Stimulated activated CD4-positive, alpha-beta T cell treated with anti-CD3 and anti-CD28 coated beads, TNF-alpha, amount 100 ng/mL, for 1 hour (primary cell): ENCODE measurements around the gene DIPK1C.

Experiments
- DNase-seq, 3 donors: peaks; one replicate each; pipeline ENCODE4 v3.0.0-alpha.2; 2020; ENCODE audit warnings: low read depth in 3 of 3, low spot score in 1 of 3

DIPK1C gene

GRCh38 chr18:74422541-74422940 is 34.6 kb downstream of the DIPK1C start:
- DNase-seq, result no peak

- DNase-seq, result no peak
Measured at GRCh38 chr18:74420926-74421325, 36.2 kb downstream of the DIPK1C start.

DNA sequence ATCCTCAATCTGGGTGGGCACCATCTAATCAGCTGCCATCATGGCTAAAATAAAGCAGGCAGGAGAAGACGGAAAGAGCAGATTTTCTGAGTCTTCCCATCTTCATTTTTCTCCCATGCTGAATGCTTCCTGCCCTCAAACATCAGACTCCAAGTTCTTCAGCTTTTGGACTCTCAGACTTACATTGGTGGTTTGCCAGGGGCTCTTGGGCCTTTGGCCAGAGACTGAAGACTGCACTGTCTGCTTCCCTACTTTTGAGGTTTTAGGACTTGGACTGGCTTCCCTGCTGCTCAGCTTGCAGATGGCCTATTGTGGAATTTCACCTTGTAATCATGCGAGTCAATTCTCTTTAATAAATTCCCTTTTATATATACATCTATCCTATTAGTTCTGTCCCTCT is 36.6 kb downstream of the DIPK1C start:
- no peak for DNase-seq

GRCh38 chr18:74419761-74420160 is 37.3 kb downstream of the DIPK1C start:
- DNase-seq, result no peak

GRCh38 chr18:74418023-74418422 is 39.1 kb downstream of the DIPK1C start:
- DNase-seq, result no peak

DNA sequence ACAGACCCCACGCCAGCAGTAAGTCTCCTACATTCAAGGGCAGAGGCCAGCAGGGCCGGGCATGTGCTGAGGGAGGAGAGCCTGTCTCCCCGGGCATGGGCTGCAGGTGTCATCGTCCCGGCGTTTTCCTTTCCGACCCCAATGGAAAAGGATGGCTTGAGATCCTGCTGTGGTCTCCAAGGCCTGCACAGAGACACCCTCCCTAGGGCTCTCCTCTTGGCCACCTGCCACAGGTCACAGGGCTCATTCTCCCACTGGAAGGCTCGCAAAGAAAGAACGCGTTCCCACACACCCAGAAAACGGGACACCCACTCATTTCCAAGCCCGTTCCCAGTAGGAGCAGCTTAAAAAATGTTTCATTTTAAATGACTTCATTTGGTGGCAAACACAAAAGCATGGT is 41.0 kb downstream of the DIPK1C start:
- DNase-seq, result no peak

DNA sequence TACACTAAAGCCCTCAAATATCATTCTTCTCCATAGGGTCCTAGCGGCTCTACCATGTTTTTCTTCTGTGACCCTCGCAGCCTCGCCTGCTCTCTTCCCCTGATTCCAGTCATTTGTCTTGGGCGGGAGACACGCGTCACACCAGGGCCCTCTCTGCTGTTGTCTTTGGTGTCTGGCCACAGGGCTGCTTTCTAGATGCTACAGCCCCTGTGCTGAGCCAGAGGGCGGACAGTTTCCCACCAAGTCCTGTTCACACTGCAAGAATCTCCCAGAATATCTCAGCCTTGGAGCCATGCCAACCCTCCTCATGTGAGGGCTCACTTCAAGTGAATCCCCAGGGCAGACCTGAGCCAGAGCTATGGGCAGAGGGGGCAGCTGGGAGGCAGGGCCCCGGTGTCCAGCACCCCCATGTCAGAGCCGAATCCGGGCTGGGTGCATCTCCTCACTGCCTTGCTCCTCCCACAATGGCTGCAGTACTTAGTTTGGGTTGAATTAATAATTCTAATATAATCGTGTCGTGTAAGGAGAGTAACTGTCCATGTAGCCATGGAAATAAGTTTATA is 42.1 kb downstream of the DIPK1C start:
- no peak for DNase-seq

- DNase-seq, result no peak
Measured at GRCh38 chr18:74413836-74414235, 43.3 kb downstream of the DIPK1C start.

DNA sequence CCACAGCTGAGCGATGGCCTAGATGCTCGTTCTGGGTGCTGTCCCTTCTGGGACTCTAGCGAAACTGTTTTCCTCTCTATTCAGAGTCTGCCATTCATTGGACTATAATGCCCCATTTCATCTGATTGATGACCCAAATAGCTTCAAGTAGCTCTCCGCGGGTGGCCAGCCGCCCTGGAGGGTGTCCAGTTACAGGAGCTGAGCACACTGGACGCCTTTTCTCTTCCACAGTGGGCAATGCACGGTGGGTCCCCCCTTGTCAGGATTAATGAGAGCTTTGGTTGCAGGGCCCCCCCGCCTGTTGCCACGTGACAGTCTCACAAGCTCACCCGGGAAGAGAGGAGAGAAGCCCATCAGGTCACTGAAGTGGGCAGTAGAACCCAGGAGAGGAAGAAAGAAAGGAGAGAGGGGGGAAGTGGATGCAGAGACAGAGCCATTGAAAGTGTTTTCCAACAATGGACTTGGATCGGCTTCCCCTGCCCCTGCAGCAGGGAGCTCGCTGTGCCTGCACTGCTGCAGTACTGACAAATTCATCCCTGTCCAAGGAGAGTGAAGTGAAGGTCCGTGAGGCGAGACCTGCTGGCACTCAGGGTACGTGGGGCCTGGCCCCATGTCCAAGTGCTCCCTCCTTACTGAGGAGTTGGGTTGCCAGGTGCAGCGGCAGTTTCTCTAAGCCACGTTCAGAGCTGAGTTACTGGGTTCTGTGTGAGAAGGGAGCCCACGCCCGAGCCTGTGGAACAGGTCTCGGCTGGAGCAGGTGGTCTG is 44.8 kb downstream of the DIPK1C start:
- no peak for DNase-seq

DNA sequence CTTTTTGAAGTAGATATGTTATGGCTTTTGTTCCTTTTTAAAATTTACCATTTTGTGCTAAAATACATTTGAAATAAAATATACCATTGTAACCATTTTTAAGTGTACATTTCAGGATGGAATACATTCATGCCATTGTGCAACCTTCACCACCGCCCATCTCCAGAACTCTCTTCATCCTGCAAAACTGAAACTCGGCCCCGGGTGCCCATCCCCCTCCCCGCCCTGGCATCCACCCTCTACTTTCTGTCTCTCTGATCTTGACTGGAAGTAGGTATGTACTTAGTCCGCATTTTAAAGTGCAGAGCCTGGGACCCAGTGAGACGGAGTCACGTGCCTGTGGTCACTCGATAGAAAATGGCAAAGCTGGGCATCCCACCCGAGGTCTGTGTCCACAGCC is 45.6 kb downstream of the DIPK1C start:
- no peak for DNase-seq

DNA sequence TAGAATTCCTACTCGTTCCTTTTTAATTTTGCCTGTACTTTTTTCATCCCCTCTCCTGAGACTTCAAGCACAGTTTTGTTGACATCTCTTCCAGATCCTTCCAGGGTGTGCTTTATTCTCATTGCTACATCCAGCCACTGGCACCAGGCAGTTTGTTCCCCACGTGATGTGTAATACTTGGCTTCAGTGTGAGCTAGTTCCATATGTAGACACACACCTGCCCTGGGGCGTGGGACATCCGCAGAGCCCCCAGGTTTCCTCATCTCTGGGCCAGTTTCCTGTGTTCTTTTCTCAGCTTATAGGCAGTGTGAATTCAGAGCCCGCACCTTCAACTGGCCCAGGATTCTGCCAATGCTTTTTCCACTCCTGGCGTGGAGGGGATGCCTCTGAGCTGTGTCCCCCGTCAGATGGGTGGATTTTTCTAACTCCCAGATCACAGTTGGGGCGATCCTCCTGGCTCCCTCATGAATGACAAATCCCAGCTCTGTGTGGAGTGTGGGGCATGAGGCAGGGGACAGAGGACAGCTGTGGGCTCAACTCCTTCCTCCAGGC is 46.6 kb downstream of the DIPK1C start:
- no peak for DNase-seq

- no peak for DNase-seq
Measured at GRCh38 chr18:74407888-74408287, 49.2 kb downstream of the DIPK1C start.

- DNase-seq, result no peak
Measured at GRCh38 chr18:74402806-74403433, 54.2 kb downstream of the DIPK1C start.

DNA sequence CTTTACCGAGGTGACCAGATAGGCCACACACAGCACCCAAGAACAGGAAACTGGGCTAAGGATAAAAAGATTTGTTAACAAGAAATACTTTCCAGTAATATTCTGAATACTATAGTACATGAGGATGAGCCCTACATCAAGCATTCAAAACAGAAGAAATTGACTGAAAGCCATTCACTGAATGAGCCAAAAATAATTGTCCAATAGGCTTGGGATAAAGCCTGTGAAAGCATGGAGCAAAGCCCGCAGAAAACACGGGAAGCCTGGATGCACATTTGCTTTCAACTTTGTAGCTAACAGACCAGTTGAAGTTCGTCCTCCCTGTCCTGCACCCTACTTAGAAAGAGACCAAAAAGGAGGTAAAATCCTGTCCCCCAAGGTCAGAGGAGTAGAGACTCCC is 56.3 kb downstream of the DIPK1C start:
- DNase-seq, result no peak

- DNase-seq, result no peak
Measured at GRCh38 chr18:74399091-74399887, 57.8 kb downstream of the DIPK1C start.

DNA sequence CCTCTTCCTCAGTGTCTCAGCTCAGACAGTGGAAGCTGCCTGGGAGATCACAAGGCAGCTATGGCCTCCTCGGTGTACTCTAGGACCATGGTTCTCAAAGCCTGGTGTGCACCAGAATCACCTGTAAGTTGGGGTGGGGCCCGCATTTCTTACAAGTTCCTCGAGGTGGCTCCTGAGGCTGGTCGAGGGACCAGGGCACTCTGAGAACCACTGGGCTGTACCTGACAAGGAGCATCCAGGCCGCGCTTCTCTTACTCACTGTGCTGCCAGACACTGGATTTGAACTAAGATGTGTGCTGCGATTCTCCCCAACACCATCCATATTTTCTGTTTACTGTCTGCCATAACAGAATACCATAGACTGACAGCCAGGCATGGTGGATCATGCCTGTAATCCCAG is 59.5 kb downstream of the DIPK1C start:
- no peak for DNase-seq

- DNase-seq, result no peak
Measured at GRCh38 chr18:74396171-74397169, 60.6 kb downstream of the DIPK1C start.

- DNase-seq, result no peak
Measured at GRCh38 chr18:74395648-74396154, 61.4 kb downstream of the DIPK1C start.

DNA sequence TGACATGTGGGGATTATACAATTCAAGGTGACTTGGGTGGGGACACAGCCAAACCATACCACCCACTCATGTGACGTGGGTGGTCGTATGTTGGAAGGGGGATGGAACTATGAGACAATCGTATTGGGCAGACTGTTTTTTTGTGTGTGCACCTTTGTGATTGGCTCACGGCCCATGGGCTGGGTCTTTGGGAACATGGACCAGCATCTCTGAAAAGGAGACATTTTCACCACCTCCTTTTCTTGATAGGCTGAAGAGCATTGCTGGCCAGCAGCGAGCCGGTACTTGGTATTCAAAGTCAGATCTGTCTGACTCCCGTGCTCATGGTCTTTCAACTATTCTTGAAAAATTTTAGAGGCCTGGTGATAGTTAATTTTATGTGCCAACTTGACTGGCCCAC is 62.1 kb downstream of the DIPK1C start:
- no peak for DNase-seq

GRCh38 chr18:74392323-74392722 is 64.8 kb downstream of the DIPK1C start:
- no peak for DNase-seq
